HEK293 (cell line): ENCODE results near the gene PRSS33.

ENCODE experiments used
- CTCF ChIA-PET: fragments of 350-600 bp; formaldehyde crosslinking; extraction: SDS; loops from one replicate; lab custom pipeline; 2021; ENCODE audit warnings: antibody characterized with exemption; lab: Yijun Ruan, JAX
- POLR2A ChIA-PET: fragments of 300-600 bp; formaldehyde crosslinking; extraction: SDS; loops from one replicate; lab custom pipeline; 2020; ENCODE audit warnings: antibody characterized with exemption, inconsistent platforms; lab: Yijun Ruan, JAX
- H3K27ac ChIP-seq: fragments of 200-500 bp; sonication (Bioruptor generic); 2 replicates; pipeline ENCODE4 v1.5.1; 2014; ENCODE audit warnings: low read depth, low read length, control low read depth, inconsistent platforms; ENCODE audit errors: extremely low read depth
- H3K36me3 ChIP-seq, 2 experiments: fragments of 200-500 bp in 1 of 2; sonication (Bioruptor generic) in 1 of 2; 1 replicate in 1 of 2; 2 replicates in 1 of 2; pipeline ENCODE4 v1.5.1; 2014 to 2017; ENCODE audit warnings: inconsistent platforms in 2 of 2, low read length in 2 of 2; ENCODE audit not compliant: control insufficient read depth in 2 of 2, insufficient read depth in 1 of 2
- H3K4me1 ChIP-seq: fragments of 200-500 bp; sonication (Bioruptor generic); 2 replicates; pipeline ENCODE4 v1.5.1; 2014; ENCODE audit warnings: mild to moderate bottlenecking, low read length, inconsistent platforms; ENCODE audit not compliant: control insufficient read depth, insufficient read depth
- H3K4me3 ChIP-seq: 2 replicates; pipeline ENCODE4 v1.5.1; 2011; ENCODE audit warnings: low read depth, mild to moderate bottlenecking, control low read depth, low read length, moderate library complexity
- H3K9me3 ChIP-seq: fragments of 200-500 bp; sonication (Bioruptor generic); 2 replicates; pipeline ENCODE4 v1.5.1; 2014; ENCODE audit warnings: low read depth, low read length, inconsistent platforms; ENCODE audit not compliant: control insufficient read depth, insufficient read depth
- BCL11A ChIP-seq: fragments of 450-650 bp; formaldehyde crosslinking; IDR thresholded peaks from 2 replicates; pipeline ENCODE4 v1.5.1; 2016; ENCODE audit warnings: low read depth, missing biosample characterization, missing genetic modification characterization
- IKZF3 ChIP-seq: fragments of 450-650 bp; IDR thresholded peaks from 2 replicates; pipeline ENCODE4 v1.5.0; 2018; ENCODE audit warnings: missing biosample characterization, mild to moderate bottlenecking, missing genetic modification characterization, moderate library complexity
- MEIS1 ChIP-seq: sonication (generic); formaldehyde crosslinking; IDR thresholded peaks from 2 replicates; pipeline ENCODE4 v1.8.1; 2022; ENCODE audit warnings: missing genetic modification reagents, mild to moderate bottlenecking, borderline replicate concordance
- SETDB1 ChIP-seq: IDR thresholded peaks from one replicate; pipeline ENCODE4 v1.6.1; 2017; ENCODE audit warnings: mild to moderate bottlenecking, low read length, moderate library complexity, mixed read lengths; ENCODE audit not compliant: insufficient read length
- SP7 ChIP-seq: fragments of 450-650 bp; formaldehyde crosslinking; IDR thresholded peaks from 2 replicates; pipeline ENCODE4 v1.5.1; 2016; ENCODE audit warnings: missing biosample characterization, missing genetic modification characterization
- TCF7L2 ChIP-seq: IDR thresholded peaks from 2 replicates; pipeline ENCODE4 v1.6.1; 2011; ENCODE audit warnings: low read depth, mild to moderate bottlenecking, inconsistent platforms, low read length, moderate library complexity, borderline replicate concordance
- ZBTB1 ChIP-seq: fragments of 450-650 bp; formaldehyde crosslinking; IDR thresholded peaks from 2 replicates; pipeline ENCODE4 v1.5.1; 2016; ENCODE audit warnings: missing biosample characterization, missing genetic modification characterization
- ZFP3 ChIP-seq: fragments of 450-650 bp; formaldehyde crosslinking; IDR thresholded peaks from 2 replicates; pipeline ENCODE4 v1.5.1; 2016; ENCODE audit warnings: low read depth, missing biosample characterization, missing genetic modification characterization
- ZNF280C ChIP-seq: fragments of 450-650 bp; formaldehyde crosslinking; IDR thresholded peaks from 2 replicates; pipeline ENCODE4 v1.5.1; 2016; ENCODE audit warnings: missing biosample characterization, missing genetic modification characterization
- ZNF292 ChIP-seq: fragments of 450-650 bp; formaldehyde crosslinking; IDR thresholded peaks from 2 replicates; pipeline ENCODE4 v1.5.1; 2016; ENCODE audit warnings: low read depth, missing biosample characterization, missing genetic modification characterization, borderline replicate concordance
- ZNF335 ChIP-seq: fragments of 450-650 bp; formaldehyde crosslinking; conservative IDR thresholded peaks from 2 replicates; pipeline ENCODE4 v1.5.1; 2016; ENCODE audit warnings: missing biosample characterization, missing genetic modification characterization
- ZNF394 ChIP-seq: fragments of 450-650 bp; formaldehyde crosslinking; IDR thresholded peaks from 2 replicates; pipeline ENCODE4 v1.5.1; 2016; ENCODE audit warnings: missing biosample characterization, missing genetic modification characterization, mild to moderate bottlenecking, moderate library complexity, borderline replicate concordance
- ZNF449 ChIP-seq: fragments of 450-650 bp; formaldehyde crosslinking; IDR thresholded peaks from 2 replicates; pipeline ENCODE4 v1.5.1; 2017; ENCODE audit warnings: missing biosample characterization, mild to moderate bottlenecking, missing genetic modification characterization, moderate library complexity
- ZNF521 ChIP-seq: fragments of 450-650 bp; formaldehyde crosslinking; IDR thresholded peaks from 2 replicates; pipeline ENCODE4 v1.5.1; 2017; ENCODE audit warnings: missing biosample characterization, mild to moderate bottlenecking, missing genetic modification characterization
- ZNF558 ChIP-seq: fragments of 450-650 bp; formaldehyde crosslinking; IDR thresholded peaks from 2 replicates; pipeline ENCODE4 v1.5.1; 2016; ENCODE audit warnings: missing biosample characterization, missing genetic modification characterization
- ZNF610 ChIP-seq: fragments of 450-650 bp; formaldehyde crosslinking; IDR thresholded peaks from 2 replicates; pipeline ENCODE4 v1.5.1; 2016; ENCODE audit warnings: missing biosample characterization, missing genetic modification characterization, borderline replicate concordance
- ZNF660 ChIP-seq: fragments of 450-650 bp; IDR thresholded peaks from 2 replicates; pipeline ENCODE4 v1.5.1; 2018; ENCODE audit warnings: missing biosample characterization, mild to moderate bottlenecking, missing genetic modification characterization
- ZNF677 ChIP-seq: fragments of 450-650 bp; IDR thresholded peaks from 2 replicates; pipeline ENCODE4 v1.5.0; 2018; ENCODE audit warnings: missing biosample characterization, mild to moderate bottlenecking, missing genetic modification characterization, moderate library complexity
- ZNF704 ChIP-seq: fragments of 450-650 bp; formaldehyde crosslinking; IDR thresholded peaks from 2 replicates; pipeline ENCODE4 v1.5.1; 2016; ENCODE audit warnings: missing biosample characterization, missing genetic modification characterization
- ZNF747 ChIP-seq: fragments of 450-650 bp; formaldehyde crosslinking; IDR thresholded peaks from 2 replicates; pipeline ENCODE4 v1.5.1; 2016; ENCODE audit warnings: missing biosample characterization, missing genetic modification characterization
- ZNF76 ChIP-seq: fragments of 450-650 bp; formaldehyde crosslinking; IDR thresholded peaks from 2 replicates; pipeline ENCODE4; 2016; ENCODE audit warnings: low read depth, missing biosample characterization, missing genetic modification characterization, borderline replicate concordance
- ZNF776 ChIP-seq: fragments of 450-650 bp; formaldehyde crosslinking; IDR thresholded peaks from 2 replicates; pipeline ENCODE4 v1.5.0; 2017; ENCODE audit warnings: missing biosample characterization, missing genetic modification characterization, borderline replicate concordance
- ZNF791 ChIP-seq: fragments of 450-650 bp; formaldehyde crosslinking; IDR thresholded peaks from 2 replicates; pipeline ENCODE4 v1.5.1; 2016; ENCODE audit warnings: missing biosample characterization, missing genetic modification characterization
- TF ChIP-seq, protein P1 (sequence below): fragments of 450-650 bp; formaldehyde crosslinking; IDR thresholded peaks from 2 replicates; pipeline ENCODE4 v1.5.1; 2016; ENCODE audit warnings: missing biosample characterization, missing genetic modification characterization

The PRSS33 gene

DNA sequence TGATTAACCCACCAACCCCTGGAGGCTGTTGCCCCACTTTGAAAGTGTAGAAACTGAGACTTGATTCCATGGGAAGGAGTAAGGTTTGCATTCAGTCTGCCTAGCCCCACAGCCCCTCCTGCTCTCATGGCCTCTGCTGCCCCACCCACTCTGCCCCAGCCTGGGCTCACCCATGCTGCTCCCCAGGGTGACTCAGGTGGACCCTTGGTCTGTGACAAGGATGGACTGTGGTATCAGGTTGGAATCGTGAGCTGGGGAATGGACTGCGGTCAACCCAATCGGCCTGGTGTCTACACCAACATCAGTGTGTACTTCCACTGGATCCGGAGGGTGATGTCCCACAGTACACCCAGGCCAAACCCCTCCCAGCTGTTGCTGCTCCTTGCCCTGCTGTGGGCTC lies 17.4 kb upstream of the PRSS33 start:
- Histone ChIP-seq H3K4me1 (peaks cover under 1% of the 10 kb centered on the region; the same call in 1 of the 2 replicates), H3K4me3 (no peak overlapping the region), H3K27ac (no peak overlapping the region), H3K9me3 (no peaks in the 10 kb centered on the region), H3K36me3 (no peaks in the 10 kb centered on the region)
- POLR2A ChIA-PET: no interaction called here
- TF ChIP-seq ZNF660 (tag by site-specific recombination) (no peak), ZNF791 (tag by site-specific recombination) (no peak), ZNF677 (tag by site-specific recombination) (no peak), ZNF335 (no peak), SP7 (tag by site-specific recombination) (no peak), TCF7L2 (no peak), ZNF610 (tag by site-specific recombination) (no peak)
- TF ChIP-seq, protein P1, sequence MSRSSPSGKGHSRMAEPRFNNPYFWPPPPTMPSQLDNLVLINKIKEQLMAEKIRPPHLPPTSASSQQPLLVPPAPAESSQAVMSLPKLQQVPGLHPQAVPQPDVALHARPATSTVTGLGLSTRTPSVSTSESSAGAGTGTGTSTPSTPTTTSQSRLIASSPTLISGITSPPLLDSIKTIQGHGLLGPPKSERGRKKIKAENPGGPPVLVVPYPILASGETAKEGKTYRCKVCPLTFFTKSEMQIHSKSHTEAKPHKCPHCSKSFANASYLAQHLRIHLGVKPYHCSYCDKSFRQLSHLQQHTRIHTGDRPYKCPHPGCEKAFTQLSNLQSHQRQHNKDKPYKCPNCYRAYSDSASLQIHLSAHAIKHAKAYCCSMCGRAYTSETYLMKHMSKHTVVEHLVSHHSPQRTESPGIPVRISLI: no peak
- CTCF ChIA-PET: no interaction called here

GRCh38 chr16:2803545-2804195 lies 16.3 kb upstream of the PRSS33 start:
- ChIA-PET POLR2A (no interaction called here), CTCF (no interaction called here)
- Histone ChIP-seq H3K9me3 (no peaks in the 10 kb centered on the region), H3K4me3 (no peak overlapping the region), H3K27ac (no peak overlapping the region), H3K36me3 (no peaks in the 10 kb centered on the region), H3K4me1 (peaks cover 4% of the 10 kb centered on the region)
- TF ChIP-seq SETDB1: peak; percentile 84
- peak; percentile 100 for TF ChIP-seq ZNF558 (tag by site-specific recombination)
- TF ChIP-seq ZNF704 (tag by site-specific recombination): no peak

GRCh38 chr16:2799859-2800226 lies 12.5 kb upstream of the PRSS33 start:
- no peak overlapping the region for H3K4me3 ChIP-seq
- H3K27ac ChIP-seq: no peak overlapping the region
- peaks cover 8% of the 10 kb centered on the region for H3K4me1 ChIP-seq
- POLR2A ChIA-PET: interaction anchor here (0.7 kb wide), 1 partner anchor 32 kb away, joined by 3 read pairs; no protein-coding TSS in a partner anchor
- no peaks in the 10 kb centered on the region for H3K9me3 ChIP-seq
- no peaks in the 10 kb centered on the region for H3K36me3 ChIP-seq
- CTCF ChIA-PET: interaction anchor here (1.5 kb wide), 1 partner anchor 39 kb away, joined by 6 read pairs; no protein-coding TSS in a partner anchor
- 0 out of 2 replicates have a peak, but pooled peaks have one; percentile 19 for TF ChIP-seq ZNF610 (tag by site-specific recombination)
- no peak for TF ChIP-seq ZNF521 (tag by site-specific recombination)
- peak; percentile 80; the same call in 1 of the 2 replicates for TF ChIP-seq BCL11A (tag by site-specific recombination)
- no peak for TF ChIP-seq ZNF292 (tag by site-specific recombination)
- TF ChIP-seq ZNF449 (tag by site-specific recombination): peak; percentile 42; the same call in 1 of the 2 replicates
- TF ChIP-seq IKZF3: peak; percentile 80
- TF ChIP-seq ZBTB1 (tag by site-specific recombination): peak; percentile 86; the same call in 1 of the 2 replicates
- TF ChIP-seq MEIS1 (CRISPR knock-in tag): no peak
- TF ChIP-seq ZNF747: no peak
- TF ChIP-seq ZNF76 (tag by site-specific recombination): no peak
- TF ChIP-seq ZNF280C (tag by site-specific recombination): no peak
- TF ChIP-seq ZFP3 (tag by site-specific recombination): no peak
- no peak for TF ChIP-seq ZNF776 (tag by site-specific recombination)
- no peak for TF ChIP-seq ZNF394
